A673 (cell line): ENCODE data around the gene PRAC1. TPM values are rescaled to one million over a fixed set of nuclear protein-coding genes. Genes with fewer than 3 reads are reported as not detected.

Experiments
- BruUV-seq: library from RNA; stranded (reverse); fragments of 400-500 nt; replicated peaks from 2 replicates; lab custom pipeline; 2021; lab: Mats Ljungman, UMichigan
- CTCF ChIA-PET: fragments of 300-600 bp; sonication (Branson Sonifier 250); formaldehyde crosslinking; loops from one replicate; lab custom pipeline; 2022; ENCODE audit warnings: antibody characterized with exemption; lab: Charles Lee
- POLR2A ChIA-PET: fragments of 300-600 bp; sonication (Branson Sonifier 250); formaldehyde crosslinking; loops from one replicate; lab custom pipeline; 2022; ENCODE audit warnings: antibody characterized with exemption; ENCODE audit not compliant: low non-redundant PET; lab: Charles Lee
- DNase-seq: peaks from one replicate; pipeline ENCODE4 v3.0.0-alpha.2; 2015; ENCODE audit warnings: low spot score
- H3K27ac ChIP-seq: fragments of 200-600 bp; sonication (generic); 2 replicates; pipeline ENCODE4 v1.5.1; 2016; ENCODE audit warnings: mixed run types, low read depth, mild to moderate bottlenecking, mixed read lengths, antibody characterized with exemption, low read length; ENCODE audit not compliant: poor library complexity, severe bottlenecking
- H3K27me3 ChIP-seq: fragments of 200-600 bp; sonication (generic); replicated peaks from 2 replicates; pipeline ENCODE4 v1.6.1; 2017; ENCODE audit warnings: mixed run types, low read depth, mild to moderate bottlenecking, mixed read lengths, antibody characterized with exemption, low read length; ENCODE audit not compliant: insufficient read depth, poor library complexity
- H3K36me3 ChIP-seq: fragments of 200-600 bp; sonication (generic); 2 replicates; pipeline ENCODE4 v1.6.1; 2016; ENCODE audit warnings: mixed run types, mild to moderate bottlenecking, mixed read lengths, antibody characterized with exemption, low read length; ENCODE audit not compliant: insufficient read depth, poor library complexity, severe bottlenecking
- H3K4me1 ChIP-seq: fragments of 200-600 bp; sonication (generic); 2 replicates; pipeline ENCODE4 v1.6.1; 2017; ENCODE audit warnings: mixed run types, mild to moderate bottlenecking, mixed read lengths, antibody characterized with exemption, low read length; ENCODE audit not compliant: insufficient read depth, poor library complexity, severe bottlenecking
- H3K4me3 ChIP-seq: fragments of 200-600 bp; sonication (generic); 2 replicates; pipeline ENCODE4 v1.5.1; 2016; ENCODE audit warnings: low read depth, mixed run types, mild to moderate bottlenecking, mixed read lengths, low read length; ENCODE audit not compliant: poor library complexity, severe bottlenecking
- H3K9me3 ChIP-seq: fragments of 200-600 bp; sonication (generic); 2 replicates; pipeline ENCODE4 v1.6.1; 2016; ENCODE audit warnings: mixed run types, low read depth, mild to moderate bottlenecking, mixed read lengths, antibody characterized with exemption, low read length; ENCODE audit not compliant: poor library complexity, severe bottlenecking
- EZH2 ChIP-seq: fragments of 200-600 bp; sonication (generic); IDR thresholded peaks from 2 replicates; pipeline ENCODE4 v1.6.1; 2017; ENCODE audit warnings: borderline replicate concordance, low read depth, mild to moderate bottlenecking, mixed read lengths, antibody characterized with exemption, low read length; ENCODE audit not compliant: poor library complexity, severe bottlenecking
- intact Hi-C: fragments of 100-400 bp; cut with micrococcal nuclease; formaldehyde crosslinking; loops from one replicate; pipeline ENCODE4 v1.10.0; 2022; ENCODE audit not compliant: unreplicated experiment
- total RNA-seq: library from RNA; stranded (reverse); gene quantifications from 2 replicates; pipeline ENCODE4 v1.2.3, GENCODE V29; 2021
- TF ChIP-seq, protein P1 (sequence below): fragments of 300-800, 200-600 bp; sonication (generic); conservative IDR thresholded peaks from 2 replicates; pipeline ENCODE4 v1.5.1; 2017; ENCODE audit warnings: low read depth, mild to moderate bottlenecking, antibody characterized with exemption, low read length, moderate library complexity, mixed read lengths

Gene PRAC1
- total RNA-seq, 1 experiment from 2014 or later: 78.3 TPM

DNA sequence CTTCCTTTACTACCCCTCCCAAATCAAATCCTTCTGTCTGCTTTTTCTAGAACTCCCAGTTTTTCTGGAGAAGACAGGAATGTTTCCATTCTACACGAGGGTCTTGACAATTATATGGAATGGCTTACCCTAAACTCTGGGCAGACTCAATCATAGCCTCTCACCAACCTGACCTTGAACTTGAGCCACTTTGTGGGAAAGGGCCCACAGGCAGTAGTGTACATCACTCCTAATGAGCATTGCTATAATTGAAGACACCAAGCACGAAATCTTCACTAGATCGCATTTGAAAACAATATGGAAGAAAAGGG, 7.9 kb upstream of the PRAC1 start:
- H3K9me3 ChIP-seq: no peaks in the 10 kb centered on the region
- no peaks in the 10 kb centered on the region for H3K27me3 ChIP-seq
- TF ChIP-seq, protein P1, sequence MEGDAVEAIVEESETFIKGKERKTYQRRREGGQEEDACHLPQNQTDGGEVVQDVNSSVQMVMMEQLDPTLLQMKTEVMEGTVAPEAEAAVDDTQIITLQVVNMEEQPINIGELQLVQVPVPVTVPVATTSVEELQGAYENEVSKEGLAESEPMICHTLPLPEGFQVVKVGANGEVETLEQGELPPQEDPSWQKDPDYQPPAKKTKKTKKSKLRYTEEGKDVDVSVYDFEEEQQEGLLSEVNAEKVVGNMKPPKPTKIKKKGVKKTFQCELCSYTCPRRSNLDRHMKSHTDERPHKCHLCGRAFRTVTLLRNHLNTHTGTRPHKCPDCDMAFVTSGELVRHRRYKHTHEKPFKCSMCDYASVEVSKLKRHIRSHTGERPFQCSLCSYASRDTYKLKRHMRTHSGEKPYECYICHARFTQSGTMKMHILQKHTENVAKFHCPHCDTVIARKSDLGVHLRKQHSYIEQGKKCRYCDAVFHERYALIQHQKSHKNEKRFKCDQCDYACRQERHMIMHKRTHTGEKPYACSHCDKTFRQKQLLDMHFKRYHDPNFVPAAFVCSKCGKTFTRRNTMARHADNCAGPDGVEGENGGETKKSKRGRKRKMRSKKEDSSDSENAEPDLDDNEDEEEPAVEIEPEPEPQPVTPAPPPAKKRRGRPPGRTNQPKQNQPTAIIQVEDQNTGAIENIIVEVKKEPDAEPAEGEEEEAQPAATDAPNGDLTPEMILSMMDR: no peak
- TF ChIP-seq EZH2: no peak
- H3K4me3 ChIP-seq: no peak overlapping the region
- H3K27ac ChIP-seq: peak overlapping the region; percentile 97
- no TSS peak for BruUV-seq
- no peaks in the 10 kb centered on the region for H3K36me3 ChIP-seq
- DNase-seq: no peak
- intact Hi-C loops: no loop called here
- CTCF ChIA-PET: no interaction called here
- H3K4me1 ChIP-seq: peaks cover 32% of the 10 kb centered on the region
- POLR2A ChIA-PET: no interaction called here

DNA sequence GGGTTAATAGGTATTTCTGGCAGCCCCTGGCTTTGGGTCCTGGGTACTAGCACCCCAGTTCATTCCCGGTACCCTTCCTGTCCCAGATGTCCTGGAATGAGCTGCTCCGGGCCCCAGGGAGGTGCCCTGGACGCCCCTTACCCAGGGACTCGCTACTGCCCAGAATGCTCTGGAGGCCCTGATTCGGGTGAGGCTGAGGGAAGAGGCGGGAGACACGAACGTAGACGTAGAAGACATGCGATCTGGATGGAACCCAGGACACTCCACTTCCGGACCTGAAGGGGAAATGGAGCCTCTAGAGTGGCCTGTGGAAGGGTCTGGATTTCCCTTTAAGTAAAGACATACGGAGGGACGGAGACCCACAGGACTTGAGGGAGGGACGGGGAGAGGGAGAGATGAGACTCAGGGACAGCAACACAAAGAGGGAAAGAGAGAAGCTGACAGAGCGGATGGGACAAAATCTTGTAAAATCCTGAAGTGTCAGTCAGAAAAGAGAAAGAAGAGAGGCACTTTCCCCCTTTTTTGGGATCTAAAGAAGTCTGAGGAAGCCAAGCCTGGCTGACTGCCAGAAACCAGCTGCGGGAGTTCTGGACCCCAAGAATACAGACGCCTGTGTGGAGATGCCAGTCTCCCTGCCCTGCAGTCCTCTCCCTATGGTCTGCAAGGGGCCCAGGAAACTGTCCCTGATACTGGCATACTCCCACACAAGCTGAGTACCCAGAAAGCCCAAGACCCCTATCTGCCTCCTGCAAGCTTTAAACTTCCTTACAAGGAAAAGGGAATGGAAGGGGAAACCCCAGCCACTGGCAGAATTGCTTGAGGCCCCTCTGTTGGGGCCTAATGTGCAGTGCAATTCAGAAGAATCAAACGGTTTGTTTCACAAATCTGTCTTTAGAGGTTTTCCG, 7.3 kb upstream of the PRAC1 start:
- TF ChIP-seq, protein P1: no peak
- TF ChIP-seq EZH2: no peak
- H3K36me3 ChIP-seq: no peaks in the 10 kb centered on the region
- H3K9me3 ChIP-seq: no peaks in the 10 kb centered on the region
- H3K4me3 ChIP-seq: peak overlapping the region; percentile 73
- BruUV-seq: TSS peak; percentile 12
- peak overlapping the region; percentile 97 for H3K27ac ChIP-seq
- intact Hi-C loops: no loop called here
- H3K27me3 ChIP-seq: no peaks in the 10 kb centered on the region
- ChIA-PET POLR2A (interaction anchor here (0.5 to 0.9 kb wide), 3 partner anchors 49 to 565 kb away, joined by 3 to 8 read pairs (median 6); no protein-coding TSS in a partner anchor), CTCF (interaction anchor here (1.3 kb wide), 1 partner anchor 51 kb away, joined by 4 read pairs; no protein-coding TSS in a partner anchor)
- peaks cover 38% of the 10 kb centered on the region for H3K4me1 ChIP-seq
- peak; percentile 67 for DNase-seq

DNA sequence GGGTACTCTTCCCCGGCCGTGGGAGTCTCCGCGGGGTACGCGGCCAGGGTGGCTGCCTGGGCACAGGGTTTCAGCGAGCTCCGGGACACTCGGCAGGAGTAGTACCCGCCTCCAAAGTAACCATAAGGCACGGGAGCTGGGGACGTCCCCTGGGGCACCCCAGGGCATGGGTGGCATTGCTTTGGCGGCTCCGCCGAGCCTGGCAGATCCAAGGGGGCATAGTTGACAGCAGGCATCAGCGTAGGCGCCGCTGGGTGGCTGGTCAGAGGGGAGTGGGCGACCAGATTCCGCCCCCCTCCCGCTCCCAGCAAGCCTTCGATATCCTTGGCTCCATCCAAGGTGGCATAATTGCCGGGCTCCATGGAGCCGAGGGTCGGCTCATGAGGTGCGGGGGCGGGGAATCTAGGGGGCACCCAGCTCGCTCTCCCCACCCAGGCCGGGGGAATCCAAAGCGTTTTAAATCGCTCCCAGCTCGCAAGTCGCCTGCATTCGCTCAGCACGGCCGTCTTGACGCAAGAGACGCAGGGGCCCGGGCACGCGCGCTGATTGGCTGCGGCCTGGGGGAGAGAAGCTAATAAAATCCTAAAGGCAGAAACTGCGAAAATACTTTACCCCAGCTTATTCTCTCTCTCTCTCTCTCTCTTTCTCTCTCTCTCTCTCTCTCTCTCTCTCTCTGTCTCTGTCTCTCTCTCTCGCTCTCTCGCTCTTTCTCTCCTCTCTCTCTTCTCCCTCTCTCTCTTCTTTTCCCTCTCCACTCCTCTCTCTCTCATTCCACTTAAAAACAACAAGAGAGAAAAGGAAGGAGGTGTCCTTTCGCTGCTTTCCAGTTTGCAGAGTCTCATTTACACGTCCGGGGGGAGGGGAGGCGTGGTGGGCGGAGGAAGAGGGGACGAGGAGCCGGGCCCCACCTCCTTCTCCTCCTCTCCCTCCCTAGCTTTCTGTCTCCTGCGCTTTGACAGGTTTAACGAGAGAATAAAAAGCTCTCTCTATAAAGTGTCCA, 6.2 kb upstream of the PRAC1 start, which contains the start of gene HOXB13:
HOXB13 (minus strand) TSS at position 519 of the 1,000 bp plus-strand sequence; CDS start at position 362, 157 bp downstream.
- peaks cover 38% of the 10 kb centered on the region for H3K4me1 ChIP-seq
- TSS peak; percentile 45 for BruUV-seq
- H3K27me3 ChIP-seq: no peaks in the 10 kb centered on the region
- no peaks in the 10 kb centered on the region for H3K9me3 ChIP-seq
- H3K27ac ChIP-seq: peak within 1 kb of the TSS; percentile 97
- intact Hi-C loops: no loop called here
- no peaks in the 10 kb centered on the region for H3K36me3 ChIP-seq
- POLR2A ChIA-PET: interaction anchor here (0.5 to 1.0 kb wide), 8 partner anchors 9 to 787 kb away, joined by 3 to 12 read pairs (median 7); partner anchors contain the start of genes NFE2L1 and PNPO
- peak; percentile 96 for DNase-seq
- CTCF ChIA-PET: interaction anchor here (0.6 to 1.9 kb wide), 5 partner anchors 50 to 266 kb away, joined by 3 to 16 read pairs (median 5); no protein-coding TSS in a partner anchor
- TF ChIP-seq, protein P1: peak; percentile 14; the same call in 1 of the 2 replicates
- TF ChIP-seq EZH2: no peak
- peak within 1 kb of the TSS; percentile 73 for H3K4me3 ChIP-seq
